OCI-LY7 (cell line): ENCODE results near the gene MAVS.

Source experiments
- EZH2phosphoT487 ChIP-seq: fragments of 200-600 bp; sonication (generic); IDR thresholded peaks from 2 replicates; pipeline ENCODE4 v1.6.1; 2018; ENCODE audit warnings: low read depth, borderline replicate concordance, mild to moderate bottlenecking, mixed run types, antibody characterized with exemption, low read length, moderate library complexity, mixed read lengths
- TF ChIP-seq, protein P1 (sequence below): fragments of 200-600 bp; sonication (generic); conservative IDR thresholded peaks from 2 replicates; pipeline ENCODE4 v1.5.1; 2014; ENCODE audit warnings: mild to moderate bottlenecking, antibody characterized with exemption, low read length, moderate library complexity, mixed read lengths

DNA sequence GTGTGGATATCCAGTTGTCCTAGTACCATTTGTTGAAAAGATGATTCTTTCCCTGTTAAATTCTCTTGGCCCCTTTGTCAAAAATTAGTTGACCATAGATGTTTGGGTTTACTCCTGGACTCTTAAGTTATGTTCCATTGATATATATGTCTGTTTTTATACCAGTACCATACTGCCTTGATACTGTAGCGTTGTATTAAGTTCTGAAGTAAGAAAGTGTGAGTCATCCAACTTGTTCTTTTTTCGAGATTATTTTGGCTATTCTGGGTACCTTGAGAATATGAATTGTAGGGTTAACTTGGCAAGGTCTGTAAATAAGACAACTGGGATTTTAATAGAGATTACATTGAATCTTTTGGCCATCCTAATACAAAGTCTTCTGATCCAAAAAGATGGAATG lies 69.1 kb downstream of the MAVS start:
- TF ChIP-seq, protein P1, sequence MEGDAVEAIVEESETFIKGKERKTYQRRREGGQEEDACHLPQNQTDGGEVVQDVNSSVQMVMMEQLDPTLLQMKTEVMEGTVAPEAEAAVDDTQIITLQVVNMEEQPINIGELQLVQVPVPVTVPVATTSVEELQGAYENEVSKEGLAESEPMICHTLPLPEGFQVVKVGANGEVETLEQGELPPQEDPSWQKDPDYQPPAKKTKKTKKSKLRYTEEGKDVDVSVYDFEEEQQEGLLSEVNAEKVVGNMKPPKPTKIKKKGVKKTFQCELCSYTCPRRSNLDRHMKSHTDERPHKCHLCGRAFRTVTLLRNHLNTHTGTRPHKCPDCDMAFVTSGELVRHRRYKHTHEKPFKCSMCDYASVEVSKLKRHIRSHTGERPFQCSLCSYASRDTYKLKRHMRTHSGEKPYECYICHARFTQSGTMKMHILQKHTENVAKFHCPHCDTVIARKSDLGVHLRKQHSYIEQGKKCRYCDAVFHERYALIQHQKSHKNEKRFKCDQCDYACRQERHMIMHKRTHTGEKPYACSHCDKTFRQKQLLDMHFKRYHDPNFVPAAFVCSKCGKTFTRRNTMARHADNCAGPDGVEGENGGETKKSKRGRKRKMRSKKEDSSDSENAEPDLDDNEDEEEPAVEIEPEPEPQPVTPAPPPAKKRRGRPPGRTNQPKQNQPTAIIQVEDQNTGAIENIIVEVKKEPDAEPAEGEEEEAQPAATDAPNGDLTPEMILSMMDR = no peak
- TF ChIP-seq EZH2phosphoT487 = no peak
